HFFc6 (cell line): ENCODE measurements around the gene LAMA5. TPM values are rescaled to one million over a fixed set of nuclear protein-coding genes. Genes with fewer than 3 reads are reported as not detected.
A peak's percentile ranks its signal among the peaks of the same experiment; 100 is the strongest.

ENCODE experiments used
- DNase-seq: peaks from one replicate; pipeline ENCODE4 v3.0.0-alpha.2; 2018
- H3K27ac Mint-ChIP-seq: 2 replicates; pipeline ENCODE4 v1.8.0; 2020; ENCODE audit warnings: mild to moderate bottlenecking, mixed read lengths
- H3K27me3 Mint-ChIP-seq: 2 replicates; pipeline ENCODE4 v1.8.0; 2021; ENCODE audit warnings: mild to moderate bottlenecking, moderate library complexity, mixed read lengths; ENCODE audit not compliant: insufficient read depth
- H3K36me3 Mint-ChIP-seq: 2 replicates; pipeline ENCODE4 v1.8.0; 2021; ENCODE audit warnings: low read depth, mixed read lengths
- H3K4me1 Mint-ChIP-seq: 2 replicates; pipeline ENCODE4 v1.8.0; 2020; ENCODE audit warnings: low read depth, mixed read lengths
- H3K4me3 Mint-ChIP-seq: 2 replicates; pipeline ENCODE4 v1.8.0; 2020; ENCODE audit warnings: mild to moderate bottlenecking, moderate library complexity, mixed read lengths
- H3K9me3 Mint-ChIP-seq: 2 replicates; pipeline ENCODE4 v1.8.0; 2020; ENCODE audit warnings: mild to moderate bottlenecking, mixed read lengths
- CTCF ChIP-seq: fragments of 200-600 bp; sonication (generic); IDR thresholded peaks from 2 replicates; pipeline ENCODE4 v1.5.0; 2021; ENCODE audit warnings: antibody characterized with exemption, mild to moderate bottlenecking
- total RNA-seq, 6 experiments: library from RNA; stranded (reverse); fragmentation: NEBNext Ultra II Directional; extraction: Animal tissue kit (Norgen Biotek cat#: 25700); gene quantifications; 2 replicates in 1 of 6; 3 replicates in 5 of 6; pipeline ENCODE4 v1.2.3, GENCODE V29; 2021

The LAMA5 gene
- total RNA-seq, 6 experiments from 2014 or later, result 1.2 to 2.4 (median 1.5) TPM

- no peaks in the 10 kb centered on the region; the same call in none of the 2 replicates for H3K27me3 Mint-ChIP-seq
- no peak overlapping the region; the same call in 1 of the 2 replicates for H3K27ac Mint-ChIP-seq
- H3K36me3 Mint-ChIP-seq, result no peaks in the 10 kb centered on the region
- DNase-seq, result no peak
- peaks cover 11% of the 10 kb centered on the region for H3K4me1 Mint-ChIP-seq
- no peak for TF ChIP-seq CTCF
- peak overlapping the region; percentile 81 for H3K4me3 Mint-ChIP-seq
- no peaks in the 10 kb centered on the region for H3K9me3 Mint-ChIP-seq
These were observed 38.9 kb upstream of the LAMA5 start for GRCh38 chr20:62405981-62406513.

- DNase-seq, result peak; percentile 37
- Mint-ChIP-seq H3K36me3 (no peaks in the 10 kb centered on the region), H3K4me3 (peak overlapping the region; percentile 81), H3K9me3 (no peaks in the 10 kb centered on the region), H3K27me3 (no peaks in the 10 kb centered on the region; the same call in none of the 2 replicates), H3K4me1 (peaks cover 11% of the 10 kb centered on the region), H3K27ac (no peak overlapping the region; the same call in 1 of the 2 replicates)
- TF ChIP-seq CTCF, result peak; percentile 63; the same call in 1 of the 2 replicates
These were observed 38.2 kb upstream of the LAMA5 start for GRCh38 chr20:62405108-62405980.

GRCh38 chr20:62404761-62405107 lies 37.6 kb upstream of the LAMA5 start:
- H3K27ac Mint-ChIP-seq, result no peak overlapping the region
- H3K4me1 Mint-ChIP-seq, result peaks cover 11% of the 10 kb centered on the region
- H3K36me3 Mint-ChIP-seq, result no peaks in the 10 kb centered on the region
- TF ChIP-seq CTCF, result no peak
- no peaks in the 10 kb centered on the region for H3K9me3 Mint-ChIP-seq
- no peak overlapping the region for H3K4me3 Mint-ChIP-seq
- H3K27me3 Mint-ChIP-seq, result no peaks in the 10 kb centered on the region; the same call in none of the 2 replicates
- no peak for DNase-seq

- Mint-ChIP-seq H3K4me3 (no peak overlapping the region), H3K4me1 (peaks cover 11% of the 10 kb centered on the region), H3K27me3 (no peaks in the 10 kb centered on the region; the same call in 1 of the 2 replicates), H3K27ac (no peak overlapping the region), H3K36me3 (no peaks in the 10 kb centered on the region), H3K9me3 (no peaks in the 10 kb centered on the region)
- no peak for DNase-seq
- no peak for TF ChIP-seq CTCF
These were observed 37.1 kb upstream of the LAMA5 start for GRCh38 chr20:62404112-62404665.

- H3K27ac Mint-ChIP-seq, result no peak overlapping the region
- H3K4me3 Mint-ChIP-seq, result no peak overlapping the region
- H3K36me3 Mint-ChIP-seq, result no peaks in the 10 kb centered on the region
- H3K9me3 Mint-ChIP-seq, result no peaks in the 10 kb centered on the region
- H3K4me1 Mint-ChIP-seq, result peaks cover 11% of the 10 kb centered on the region
- no peak for TF ChIP-seq CTCF
- H3K27me3 Mint-ChIP-seq, result no peaks in the 10 kb centered on the region; the same call in 1 of the 2 replicates
- no peak for DNase-seq
These were observed 36.2 kb upstream of the LAMA5 start for GRCh38 chr20:62403331-62403730.
